Parathyroid adenoma (tissue), 2 donors: Measurements from ENCODE around the gene CEP76.
A peak's percentile ranks its signal among the peaks of the same experiment; 100 is the strongest.

Source experiments
- H2AFZ ChIP-seq: fragments of 300-600 bp; sonication (generic); one replicate; pipeline ENCODE4 v1.7.0; 2017; ENCODE audit warnings: antibody characterized with exemption, mild to moderate bottlenecking
- H3K27ac ChIP-seq: fragments of 300-600 bp; sonication (generic); one replicate; pipeline ENCODE4 v1.7.0; 2017
- H3K27me3 ChIP-seq: fragments of 300-600 bp; sonication (generic); one replicate; pipeline ENCODE4 v1.7.0; 2017; ENCODE audit warnings: low read length; ENCODE audit not compliant: control insufficient read depth, insufficient read depth
- H3K36me3 ChIP-seq: fragments of 300-600 bp; sonication (generic); one replicate; pipeline ENCODE4 v1.7.0; 2017; ENCODE audit warnings: low read length; ENCODE audit not compliant: control insufficient read depth, insufficient read depth
- H3K4me1 ChIP-seq: fragments of 300-600 bp; sonication (generic); one replicate; pipeline ENCODE4 v1.7.0; 2017; ENCODE audit warnings: control low read depth
- H3K4me2 ChIP-seq: fragments of 300-600 bp; sonication (generic); one replicate; pipeline ENCODE4 v1.7.0; 2017; ENCODE audit warnings: low read length
- H3K4me3 ChIP-seq: fragments of 300-600 bp; sonication (generic); one replicate; pipeline ENCODE4 v1.7.0; 2017; ENCODE audit warnings: low read depth, low read length
- H3K79me2 ChIP-seq: fragments of 300-600 bp; sonication (generic); one replicate; pipeline ENCODE4 v1.7.0; 2017; ENCODE audit warnings: control low read depth
- H3K9ac ChIP-seq: fragments of 300-600 bp; sonication (generic); one replicate; pipeline ENCODE4 v1.7.0; 2017; ENCODE audit warnings: mild to moderate bottlenecking
- H3K9me3 ChIP-seq: fragments of 300-600 bp; sonication (generic); one replicate; pipeline ENCODE4 v1.7.0; 2017; ENCODE audit warnings: low read length; ENCODE audit not compliant: control insufficient read depth
- CTCF ChIP-seq: fragments of 300-600 bp; sonication (generic); IDR thresholded peaks from one replicate; pipeline ENCODE4 v1.7.0; 2017; ENCODE audit warnings: antibody characterized with exemption, mild to moderate bottlenecking
- donor health status: primary hyperparathyroidism.

Gene CEP76, protein sequence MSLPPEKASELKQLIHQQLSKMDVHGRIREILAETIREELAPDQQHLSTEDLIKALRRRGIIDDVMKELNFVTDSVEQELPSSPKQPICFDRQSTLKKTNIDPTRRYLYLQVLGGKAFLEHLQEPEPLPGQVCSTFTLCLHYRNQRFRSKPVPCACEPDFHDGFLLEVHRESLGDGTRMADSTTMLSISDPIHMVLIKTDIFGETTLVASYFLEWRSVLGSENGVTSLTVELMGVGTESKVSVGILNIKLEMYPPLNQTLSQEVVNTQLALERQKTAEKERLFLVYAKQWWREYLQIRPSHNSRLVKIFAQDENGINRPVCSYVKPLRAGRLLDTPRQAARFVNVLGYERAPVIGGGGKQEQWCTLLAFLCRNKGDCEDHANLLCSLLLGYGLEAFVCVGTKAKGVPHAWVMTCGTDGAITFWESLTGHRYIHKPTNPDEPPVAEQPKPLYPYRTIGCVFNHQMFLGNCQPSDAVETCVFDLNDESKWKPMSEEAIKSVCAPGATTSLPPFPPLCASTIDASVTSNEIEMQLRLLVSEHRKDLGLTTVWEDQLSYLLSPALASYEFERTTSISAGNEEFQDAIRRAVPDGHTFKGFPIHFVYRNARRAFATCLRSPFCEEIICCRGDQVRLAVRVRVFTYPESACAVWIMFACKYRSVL

GRCh38 chr18:12702221-12703095 is at the start of gene CEP76, which contains the start of gene PSMG2:
Gene CEP76, minus strand, starts transcription at chr18:12702723. Its CDS starts 175 bp downstream, at chr18:12702548.
Gene PSMG2, plus strand, starts transcription at chr18:12703042. Its CDS starts 66 bp downstream, at chr18:12703108.
- Histone ChIP-seq H3K27me3 (no peaks in the 10 kb centered on the region), H3K27ac (peak within 1 kb of the TSS; percentile 96), H3K9ac (peak within 1 kb of the TSS; percentile 93), H3K36me3 (no peaks in the 10 kb centered on the region), H3K4me1 (peaks cover 8% of the 10 kb centered on the region), H2AFZ (peak within 1 kb of the TSS; percentile 81), H3K9me3 (no peaks in the 10 kb centered on the region), H3K4me2 (peak within 1 kb of the TSS; percentile 66), H3K4me3 (peak within 1 kb of the TSS; percentile 86), H3K79me2 (peaks cover 25% of the 10 kb centered on the region)
- TF ChIP-seq CTCF, result no peak

DNA sequence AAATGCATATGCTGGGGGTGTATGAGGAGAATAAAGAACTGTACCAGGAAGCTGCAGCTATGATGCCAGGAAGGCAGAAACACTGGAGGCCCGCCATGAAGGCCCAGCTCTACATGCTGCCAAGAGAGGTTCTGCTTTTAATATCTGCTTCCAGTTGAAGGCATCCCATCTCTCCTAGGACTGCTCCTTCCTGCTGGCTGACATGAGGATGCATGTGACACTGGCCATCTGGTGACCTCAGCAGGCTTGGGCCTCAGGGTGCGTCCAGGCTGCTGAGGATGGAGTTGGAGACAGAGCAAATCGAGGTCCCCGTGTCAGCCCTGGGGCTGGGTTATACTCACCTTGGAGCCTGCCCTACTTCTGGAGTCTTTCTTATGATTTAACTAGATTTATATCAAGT is 49.4 kb upstream of the CEP76 start:
- Histone ChIP-seq H3K9me3 (no peaks in the 10 kb centered on the region), H3K27me3 (no peaks in the 10 kb centered on the region), H2AFZ (no peak overlapping the region), H3K9ac (no peak overlapping the region), H3K4me3 (no peak overlapping the region), H3K4me1 (no peaks in the 10 kb centered on the region), H3K36me3 (no peaks in the 10 kb centered on the region), H3K27ac (no peak overlapping the region), H3K4me2 (no peak overlapping the region), H3K79me2 (no peaks in the 10 kb centered on the region)
- no peak for TF ChIP-seq CTCF

GRCh38 chr18:12751503-12751884 is 49.0 kb upstream of the CEP76 start:
- Histone ChIP-seq H3K79me2 (no peaks in the 10 kb centered on the region), H3K9ac (no peak overlapping the region), H3K4me1 (no peaks in the 10 kb centered on the region), H2AFZ (no peak overlapping the region), H3K27ac (no peak overlapping the region), H3K27me3 (no peaks in the 10 kb centered on the region), H3K4me2 (no peak overlapping the region), H3K36me3 (no peaks in the 10 kb centered on the region), H3K9me3 (no peaks in the 10 kb centered on the region), H3K4me3 (no peak overlapping the region)
- no peak for TF ChIP-seq CTCF

DNA sequence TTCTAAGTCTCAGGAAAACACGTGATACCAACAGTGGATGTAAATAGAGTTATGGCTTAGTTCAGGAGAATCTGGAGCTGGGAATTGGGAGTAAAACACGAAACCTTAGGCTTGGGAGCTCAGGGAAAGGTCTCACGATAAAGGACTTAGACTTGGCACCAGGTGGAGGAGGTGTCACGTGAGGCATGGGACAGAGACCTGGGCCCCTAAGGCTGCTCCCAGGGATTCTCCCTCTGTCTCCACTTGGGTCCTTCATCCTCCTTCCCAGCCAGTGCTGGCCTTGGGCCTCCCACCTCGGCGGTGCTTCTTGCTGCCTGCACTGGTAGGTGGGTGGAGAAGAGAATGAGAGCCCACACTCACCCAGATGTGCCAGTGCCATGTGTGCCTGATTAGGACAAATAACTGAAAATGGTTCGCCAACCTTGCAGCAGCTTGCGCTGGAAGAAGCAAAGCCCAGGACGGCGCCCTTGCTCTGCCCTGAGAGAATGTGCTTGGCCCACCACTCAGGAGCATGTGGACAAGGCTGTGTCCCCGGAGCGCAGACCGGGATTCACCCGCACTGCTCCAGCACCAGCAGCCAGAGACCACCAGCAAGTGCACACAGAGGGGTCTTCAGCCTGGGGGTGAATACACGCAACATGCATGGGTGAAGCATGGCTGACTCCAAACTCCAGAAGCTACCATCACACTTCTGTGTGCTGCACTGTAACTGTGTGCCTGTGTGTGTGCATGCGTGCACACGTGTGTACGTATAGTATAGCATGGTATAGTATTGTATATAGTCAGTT is 48.4 kb upstream of the CEP76 start:
- Histone ChIP-seq H3K9ac (no peak overlapping the region), H3K27me3 (no peaks in the 10 kb centered on the region), H3K4me3 (no peak overlapping the region), H3K36me3 (no peaks in the 10 kb centered on the region), H3K4me1 (no peaks in the 10 kb centered on the region), H3K9me3 (no peaks in the 10 kb centered on the region), H3K4me2 (no peak overlapping the region), H3K79me2 (no peaks in the 10 kb centered on the region), H3K27ac (no peak overlapping the region), H2AFZ (no peak overlapping the region)
- TF ChIP-seq CTCF, result no peak
